Activated CD4-positive, alpha-beta T cell treated with anti-CD3 and anti-CD28 coated beads, Interleukin-2, amount 50 U/mL, for 48 hours (primary cell): Measurements from ENCODE around the gene PTGDR.
A peak's percentile ranks its signal among the peaks of the same experiment; 100 is the strongest.

Experiments used
- DNase-seq, 2 experiments: peaks; one replicate each; pipeline ENCODE4 v3.0.0-alpha.2; 2020

The PTGDR gene

GRCh38 chr14:52266179-52266578 lies 1.3 kb upstream of the PTGDR start:
- DNase-seq: no peak

DNA sequence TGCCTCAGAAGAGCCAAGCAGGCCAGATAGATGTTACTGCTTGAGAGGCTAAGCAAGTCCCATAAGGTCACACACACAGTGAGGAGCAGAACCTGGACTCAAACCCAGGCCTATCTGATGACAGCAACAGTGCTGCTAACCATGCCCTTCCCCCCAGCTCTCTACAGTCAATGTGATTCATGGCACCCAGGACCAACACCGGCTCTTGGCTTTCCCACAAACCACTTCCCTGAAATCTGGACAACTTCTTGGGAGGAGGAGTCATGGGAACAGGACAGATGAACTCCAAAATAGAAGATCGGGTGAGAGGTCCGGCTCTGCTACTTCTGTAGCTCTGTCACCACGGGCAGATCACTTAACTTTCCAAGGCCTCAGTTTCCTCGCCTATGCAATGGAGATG lies 716 bp upstream of the PTGDR start:
- DNase-seq: no peak

- peak; percentile 26 to 38 for DNase-seq
Measured at GRCh38 chr14:52268279-52269061, 972 bp downstream of the PTGDR start.

DNA sequence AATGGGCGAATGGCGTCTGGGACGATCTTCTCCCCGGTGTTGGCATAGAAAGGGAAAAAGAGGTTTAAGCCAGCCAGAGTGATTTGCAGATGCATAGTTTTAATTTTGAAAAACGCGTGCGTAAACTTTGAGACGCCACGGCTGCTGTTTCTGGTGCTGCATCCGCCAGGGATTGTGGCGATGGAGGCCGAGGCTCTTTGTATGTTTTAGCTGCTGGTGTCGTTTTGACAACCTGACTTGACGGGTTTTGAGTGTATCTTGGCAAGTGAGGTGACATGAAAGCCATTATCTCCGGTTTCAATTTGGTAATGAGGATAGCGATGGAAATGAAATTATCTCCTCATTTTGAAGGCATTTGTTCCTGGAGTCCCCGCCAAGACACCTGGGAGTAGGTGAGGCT lies 1.6 kb downstream of the PTGDR start:
- DNase-seq: no peak

- no peak for DNase-seq
Measured at GRCh38 chr14:52269982-52270381, 2.5 kb downstream of the PTGDR start.

DNA sequence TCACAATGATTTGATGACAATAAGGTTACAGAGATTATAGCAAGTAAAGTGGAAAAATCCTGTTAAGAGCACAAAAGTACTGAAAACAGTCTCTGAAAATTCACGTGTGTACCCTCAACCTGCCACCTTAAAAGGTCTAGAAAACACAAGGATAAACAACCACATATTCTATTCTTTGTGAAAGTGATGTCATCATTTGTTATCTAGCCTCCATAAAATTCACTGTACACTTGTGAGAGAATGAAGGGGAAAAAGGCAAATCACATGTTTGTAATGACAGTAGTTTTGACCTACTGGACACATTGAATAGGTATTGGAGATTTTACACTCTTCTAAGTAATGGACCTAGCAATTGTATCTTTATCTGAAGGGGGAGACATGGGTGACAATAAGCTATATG lies 4.0 kb downstream of the PTGDR start:
- DNase-seq: no peak

DNA sequence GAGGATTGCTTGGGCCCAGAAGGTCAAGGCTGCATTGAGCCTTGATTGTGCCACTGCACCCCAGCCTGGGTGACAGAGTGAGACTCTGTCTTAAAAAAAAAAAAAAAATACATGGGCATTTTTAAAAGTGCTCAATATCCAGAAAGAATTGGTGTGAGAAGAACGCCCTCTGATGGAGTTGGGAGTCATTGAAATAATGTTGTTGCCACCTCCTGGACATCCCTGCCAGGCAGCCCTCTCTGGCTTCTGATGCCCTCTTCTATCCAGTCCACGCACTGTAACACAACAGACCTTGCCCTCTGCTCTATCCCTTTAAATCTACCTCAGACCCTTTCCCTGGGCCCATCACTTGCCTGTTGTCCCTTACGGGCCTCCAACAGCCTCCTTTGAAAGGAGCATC lies 4.9 kb downstream of the PTGDR start:
- DNase-seq: peak in 1 of 2 experiments; percentile 20

DNA sequence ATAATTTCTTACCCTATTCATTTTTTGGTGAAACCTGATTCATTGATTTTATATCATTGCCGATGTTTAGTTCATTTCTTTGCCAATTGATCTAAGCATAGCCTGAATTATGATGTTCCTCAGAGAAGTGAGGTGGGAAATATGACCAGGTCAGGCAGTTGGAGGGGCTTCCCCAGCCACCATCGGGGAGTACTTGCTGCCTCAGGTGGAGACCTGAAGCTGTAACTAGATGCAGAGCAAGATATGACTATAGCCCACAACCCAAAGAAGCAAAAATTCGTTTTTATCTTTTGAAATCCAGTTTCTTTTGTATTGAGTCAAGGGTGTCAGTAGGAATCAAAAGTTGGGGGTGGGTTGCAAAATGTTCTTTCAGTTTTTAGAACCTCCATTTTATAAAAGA lies 7.9 kb downstream of the PTGDR start:
- DNase-seq: no peak

- DNase-seq: no peak
Measured at GRCh38 chr14:52277552-52277951, 10.1 kb downstream of the PTGDR start.

DNA sequence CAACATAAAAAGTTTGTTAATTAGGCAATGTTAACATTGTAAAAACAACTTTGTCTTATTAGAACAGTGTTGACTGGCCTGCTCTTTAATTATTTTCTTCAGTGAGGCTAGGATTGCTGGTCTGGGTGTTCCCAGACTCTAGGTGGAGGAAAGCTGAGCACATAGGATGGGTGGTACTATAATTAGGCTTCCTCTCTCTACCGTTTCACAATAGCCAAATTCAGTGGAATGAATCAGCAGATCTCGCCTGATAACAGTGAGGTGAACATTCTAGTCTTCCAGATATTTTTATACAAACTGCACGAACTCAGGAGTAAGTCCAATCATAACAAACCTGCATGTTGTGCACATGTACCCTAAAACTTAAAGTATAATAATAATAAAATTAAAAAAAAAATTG lies 11.9 kb downstream of the PTGDR start:
- no peak for DNase-seq

- no peak for DNase-seq
Measured at GRCh38 chr14:52283099-52283498, 15.6 kb downstream of the PTGDR start.

- DNase-seq: no peak
Measured at GRCh38 chr14:52286661-52287649, 19.5 kb downstream of the PTGDR start.

- DNase-seq: no peak
Measured at GRCh38 chr14:52296378-52296777, 28.9 kb downstream of the PTGDR start.

DNA sequence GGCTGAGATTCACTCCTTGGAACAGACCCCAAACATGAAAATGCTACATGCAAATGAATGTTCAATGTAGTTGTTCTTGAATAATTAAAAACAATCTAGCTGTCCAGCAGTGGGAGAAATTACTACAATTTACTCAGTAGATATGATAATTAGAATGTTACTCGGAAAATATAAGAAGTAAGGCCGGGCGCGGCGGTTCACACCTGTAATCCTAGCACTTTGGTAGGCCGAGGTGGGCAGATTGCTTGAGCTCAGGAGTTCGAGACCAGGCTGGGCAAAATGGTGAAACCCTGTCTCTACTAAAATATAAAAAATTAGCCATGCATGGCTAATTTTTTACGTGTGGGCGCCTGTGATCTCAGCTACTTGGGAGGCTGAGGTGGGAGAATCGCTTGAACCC lies 31.3 kb downstream of the PTGDR start:
- no peak for DNase-seq

DNA sequence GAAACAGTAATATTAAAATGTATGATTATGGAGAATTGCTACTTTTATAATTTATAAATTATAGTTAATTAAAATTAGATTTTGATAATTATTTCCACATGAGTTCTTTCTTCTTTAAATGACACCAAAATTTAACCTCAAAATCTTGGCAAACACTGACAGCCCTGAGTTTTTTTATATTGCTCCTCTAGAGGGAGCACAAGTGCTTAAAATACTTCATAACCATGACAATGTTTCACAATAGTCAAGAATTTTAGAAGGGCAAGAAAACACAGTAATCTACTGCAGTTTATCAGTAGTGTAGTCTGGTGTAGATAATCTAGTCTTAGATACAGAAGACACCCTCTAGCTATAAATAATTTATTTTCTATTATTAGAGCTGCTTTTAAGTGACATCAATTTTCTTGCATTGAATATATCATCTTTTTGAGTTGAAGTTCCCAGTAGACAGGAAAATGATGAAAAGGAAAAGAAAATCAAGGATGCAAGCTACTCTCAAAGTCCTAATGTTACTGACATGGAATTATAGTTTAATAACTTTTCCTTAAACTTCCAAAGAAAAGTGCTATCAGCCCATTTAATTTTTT lies 32.3 kb downstream of the PTGDR start:
- DNase-seq: no peak

GRCh38 chr14:52303236-52303635 lies 35.7 kb downstream of the PTGDR start:
- no peak for DNase-seq

GRCh38 chr14:52304248-52304904 lies 36.9 kb downstream of the PTGDR start:
- DNase-seq: no peak

DNA sequence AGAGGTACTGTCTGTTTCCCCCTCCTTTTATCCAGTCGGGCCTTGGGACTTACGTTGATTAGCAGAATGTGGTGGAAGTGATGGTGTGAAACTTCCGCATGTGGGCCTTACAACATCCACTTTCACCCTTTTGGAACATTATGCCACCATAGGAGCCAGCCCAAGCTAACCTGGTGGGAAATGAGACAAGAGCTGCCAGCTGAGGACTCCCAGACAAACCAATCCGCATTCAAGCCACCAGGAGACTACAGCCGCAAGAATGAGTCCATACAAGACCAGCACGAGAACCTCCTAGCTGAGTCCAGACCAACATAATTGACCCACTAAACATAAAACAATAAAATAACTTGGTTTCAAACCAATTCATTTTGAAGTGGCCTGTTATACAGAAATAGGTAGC lies 37.5 kb downstream of the PTGDR start:
- DNase-seq: no peak

GRCh38 chr14:52307376-52307775 lies 39.9 kb downstream of the PTGDR start:
- DNase-seq: no peak

DNA sequence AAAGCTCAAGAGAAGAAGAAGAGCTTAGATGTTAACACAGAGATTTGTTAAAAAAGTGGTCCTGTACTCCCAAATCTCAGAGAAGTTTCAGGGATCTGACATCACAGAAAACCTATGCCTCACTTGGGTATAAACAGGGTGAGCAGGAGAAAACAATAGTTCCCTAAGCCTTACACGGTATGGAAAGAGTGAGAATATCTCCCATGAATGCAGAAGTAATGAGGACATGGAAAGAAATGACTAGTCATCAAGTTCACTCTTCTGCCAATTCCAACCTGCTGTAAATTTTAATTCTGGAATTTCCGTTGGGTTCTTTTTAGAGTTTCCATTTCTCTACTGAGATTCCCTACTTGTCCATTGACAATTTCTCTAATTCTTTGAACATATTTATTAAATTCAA lies 40.4 kb downstream of the PTGDR start:
- no peak for DNase-seq

DNA sequence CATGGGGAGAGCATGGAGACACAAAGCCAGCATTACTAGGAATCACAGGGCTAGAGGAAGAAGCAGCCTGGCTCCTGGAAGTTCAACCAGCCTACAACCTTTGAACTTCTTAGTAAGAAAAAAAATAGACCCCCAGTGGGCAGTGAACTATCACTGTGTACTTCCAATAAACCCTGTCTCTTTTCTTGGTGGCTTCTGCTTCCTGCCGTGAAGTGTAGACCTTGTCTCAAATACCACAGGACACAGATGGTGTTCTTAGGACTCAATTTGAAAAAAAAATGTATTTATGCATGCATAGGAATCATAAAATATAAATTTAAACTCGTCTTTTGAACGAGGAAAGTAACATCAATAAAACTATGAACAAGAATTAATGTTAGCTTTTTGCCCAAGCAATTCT lies 43.0 kb downstream of the PTGDR start:
- no peak for DNase-seq

DNA sequence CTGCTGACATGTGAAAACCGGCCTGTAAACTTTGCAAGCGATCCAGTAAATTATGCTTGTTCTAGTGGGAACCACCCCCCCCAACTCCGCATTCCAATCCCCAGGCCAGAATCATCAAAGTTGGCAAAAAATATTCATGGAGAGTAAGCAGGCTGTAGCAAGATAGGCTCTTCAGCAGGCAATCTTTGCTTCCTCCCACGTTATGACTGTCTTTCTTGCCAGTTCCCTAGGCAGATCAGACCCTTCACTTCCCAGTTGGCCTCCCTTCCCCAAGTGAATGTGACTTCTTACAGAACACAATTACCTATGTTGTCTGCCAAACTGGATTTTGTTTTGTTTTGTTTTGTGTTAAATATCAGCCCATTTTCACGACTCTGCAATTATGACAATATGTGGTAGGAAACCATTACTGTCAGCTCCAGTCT lies 45.4 kb downstream of the PTGDR start:
- DNase-seq: no peak

GRCh38 chr14:52313462-52313861 lies 46.0 kb downstream of the PTGDR start:
- no peak for DNase-seq
